CD4-positive, alpha-beta T cell (primary cell): ENCODE measurements around the gene SPRN. TPM values are rescaled to one million over a fixed set of nuclear protein-coding genes. Genes with fewer than 3 reads are reported as not detected.
A peak's percentile ranks its signal among the peaks of the same experiment; 100 is the strongest.

Experiments used
- ATAC-seq: fragments of 200-7000 bp; cut with Tn5 transposase; one replicate; pipeline ENCODE4 v1.10.0; 2022; ENCODE audit warnings: mild to moderate bottlenecking; ENCODE audit not compliant: poor library complexity
- CTCF ChIA-PET: fragments of 350-600 bp; sonication (Branson Sonifier 250); formaldehyde crosslinking; loops from one replicate; lab custom pipeline; 2021; ENCODE audit warnings: antibody characterized with exemption, inconsistent platforms; lab: Charles Lee
- POLR2A ChIA-PET: fragments of 350-600 bp; sonication (Branson Sonifier 250); formaldehyde crosslinking; loops from one replicate; lab custom pipeline; 2021; ENCODE audit warnings: antibody characterized with exemption, inconsistent platforms; lab: Charles Lee
- DNase-seq, 14 experiments: peaks; one replicate each; pipeline ENCODE4 v3.0.0-alpha.2; 2013 to 2020; ENCODE audit warnings: mixed read lengths in 2 of 14
- H3K27ac ChIP-seq, 2 donors: one replicate each; pipeline versions ENCODE4 v1.5.1 to v1.7.0; 2013; ENCODE audit warnings: low read length in 2 of 2, low read depth in 1 of 2, mild to moderate bottlenecking in 1 of 2
- H3K27me3 ChIP-seq, 2 experiments: 1 replicate in 1 of 2; 2 replicates in 1 of 2; pipeline versions ENCODE4 v1.6.1 to v1.7.0; 2013; ENCODE audit warnings: low read length in 2 of 2, control low read depth in 1 of 2, mild to moderate bottlenecking in 1 of 2, moderate library complexity in 1 of 2; ENCODE audit not compliant: insufficient read depth in 2 of 2, control insufficient read depth in 1 of 2
- H3K36me3 ChIP-seq: one replicate; pipeline ENCODE4 v1.6.1; 2013; ENCODE audit warnings: low read length, control low read depth; ENCODE audit not compliant: insufficient read depth
- H3K4me1 ChIP-seq: one replicate; pipeline ENCODE4 v1.6.1; 2013; ENCODE audit warnings: low read length, control low read depth; ENCODE audit not compliant: insufficient read depth
- H3K4me3 ChIP-seq: one replicate; pipeline ENCODE4 v1.5.1; 2013; ENCODE audit warnings: mild to moderate bottlenecking, low read length, moderate library complexity
- H3K9me3 ChIP-seq, 2 experiments: 1 replicate in 1 of 2; 2 replicates in 1 of 2; pipeline versions ENCODE4 v1.6.1 to v1.7.0; 2013; ENCODE audit warnings: low read length in 2 of 2, mild to moderate bottlenecking in 2 of 2, control low read depth in 1 of 2, moderate library complexity in 1 of 2; ENCODE audit not compliant: control insufficient read depth in 1 of 2, insufficient read depth in 1 of 2
- H3K27ac Mint-ChIP-seq: one replicate; pipeline ENCODE4 v1.8.0; 2020; ENCODE audit warnings: mixed read lengths
- H3K27me3 Mint-ChIP-seq: one replicate; pipeline ENCODE4 v1.8.0; 2021; ENCODE audit warnings: mixed read lengths
- H3K36me3 Mint-ChIP-seq: one replicate; pipeline ENCODE4 v1.8.0; 2021; ENCODE audit warnings: low read depth, mixed read lengths
- H3K4me1 Mint-ChIP-seq: one replicate; pipeline ENCODE4 v1.8.0; 2021; ENCODE audit warnings: low read depth, mixed read lengths
- H3K4me3 Mint-ChIP-seq: one replicate; pipeline ENCODE4 v1.8.0; 2020; ENCODE audit warnings: mild to moderate bottlenecking, mixed read lengths
- H3K9me3 Mint-ChIP-seq: one replicate; pipeline ENCODE4 v1.8.0; 2020; ENCODE audit warnings: mixed read lengths
- intact Hi-C, 2 experiments: fragments of 100-400 bp; cut with DNase I in 1 of 2; cut with micrococcal nuclease in 1 of 2; formaldehyde crosslinking; loops; one replicate each; pipeline versions ENCODE4 v1.15.1 to v1.9.0; 2023 to 2025; cut with DNase I, micrococcal nuclease
- total RNA-seq, 174 experiments: library from RNA in 2 of 174; stranded (reverse) in 2 of 174; gene quantifications; one replicate each; pipeline ENCODE4 v1.2.3 and lab custom pipeline; 2021 to 2026
- TF ChIP-seq, protein P1 (sequence below): fragments of 200-600 bp; IDR thresholded peaks from one replicate; pipeline ENCODE4 v1.8.0; 2022; ENCODE audit warnings: antibody characterized with exemption, mild to moderate bottlenecking

SPRN gene
- total RNA-seq, 2 experiments from 2014 or later = not detected

DNA sequence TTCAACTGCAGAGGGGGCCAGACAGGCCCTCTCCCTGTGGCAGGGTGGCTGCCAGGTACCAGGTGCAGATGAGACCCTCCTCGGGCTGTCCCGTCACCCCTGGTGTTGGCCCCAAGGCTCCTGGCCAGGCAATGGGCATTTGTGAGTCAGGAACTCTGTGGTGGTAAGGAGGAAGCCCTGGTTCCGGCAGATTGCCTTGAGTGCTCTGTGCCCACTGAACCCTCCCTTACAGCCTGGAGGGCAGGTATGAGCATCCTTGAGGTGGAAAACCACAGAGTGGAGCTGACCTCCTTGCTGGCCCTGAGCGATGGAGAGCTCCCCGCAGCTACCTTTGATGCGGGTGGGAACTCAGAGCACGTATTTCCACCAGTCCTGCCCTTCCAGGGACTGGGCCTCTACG lies 43.4 kb downstream of the SPRN start:
- Histone ChIP-seq H3K36me3 (peaks cover 3% of the 10 kb centered on the region), H3K27ac (no peak overlapping the region), H3K4me3 (no peak overlapping the region), H3K9me3 (no peaks in the 10 kb centered on the region), H3K27me3 (no peaks in the 10 kb centered on the region), H3K4me1 (peaks cover 27% of the 10 kb centered on the region)
- intact Hi-C loops = loop anchor here in 1 of 2 experiments (1.0 kb wide), 1 partner anchor 11 kb away; no protein-coding TSS in a partner anchor
- Mint-ChIP-seq H3K4me3 (peak overlapping the region; percentile 73), H3K27ac (no peak overlapping the region), H3K4me1 (peaks cover 4% of the 10 kb centered on the region), H3K9me3 (no peaks in the 10 kb centered on the region), H3K36me3 (no peaks in the 10 kb centered on the region), H3K27me3 (no peaks in the 10 kb centered on the region)
- DNase-seq = peak in 1 of 14 experiments; percentile 24
- ChIA-PET CTCF (no interaction called here), POLR2A (no interaction called here)
- ATAC-seq = no peak
- TF ChIP-seq, protein P1, sequence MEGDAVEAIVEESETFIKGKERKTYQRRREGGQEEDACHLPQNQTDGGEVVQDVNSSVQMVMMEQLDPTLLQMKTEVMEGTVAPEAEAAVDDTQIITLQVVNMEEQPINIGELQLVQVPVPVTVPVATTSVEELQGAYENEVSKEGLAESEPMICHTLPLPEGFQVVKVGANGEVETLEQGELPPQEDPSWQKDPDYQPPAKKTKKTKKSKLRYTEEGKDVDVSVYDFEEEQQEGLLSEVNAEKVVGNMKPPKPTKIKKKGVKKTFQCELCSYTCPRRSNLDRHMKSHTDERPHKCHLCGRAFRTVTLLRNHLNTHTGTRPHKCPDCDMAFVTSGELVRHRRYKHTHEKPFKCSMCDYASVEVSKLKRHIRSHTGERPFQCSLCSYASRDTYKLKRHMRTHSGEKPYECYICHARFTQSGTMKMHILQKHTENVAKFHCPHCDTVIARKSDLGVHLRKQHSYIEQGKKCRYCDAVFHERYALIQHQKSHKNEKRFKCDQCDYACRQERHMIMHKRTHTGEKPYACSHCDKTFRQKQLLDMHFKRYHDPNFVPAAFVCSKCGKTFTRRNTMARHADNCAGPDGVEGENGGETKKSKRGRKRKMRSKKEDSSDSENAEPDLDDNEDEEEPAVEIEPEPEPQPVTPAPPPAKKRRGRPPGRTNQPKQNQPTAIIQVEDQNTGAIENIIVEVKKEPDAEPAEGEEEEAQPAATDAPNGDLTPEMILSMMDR = no peak

DNA sequence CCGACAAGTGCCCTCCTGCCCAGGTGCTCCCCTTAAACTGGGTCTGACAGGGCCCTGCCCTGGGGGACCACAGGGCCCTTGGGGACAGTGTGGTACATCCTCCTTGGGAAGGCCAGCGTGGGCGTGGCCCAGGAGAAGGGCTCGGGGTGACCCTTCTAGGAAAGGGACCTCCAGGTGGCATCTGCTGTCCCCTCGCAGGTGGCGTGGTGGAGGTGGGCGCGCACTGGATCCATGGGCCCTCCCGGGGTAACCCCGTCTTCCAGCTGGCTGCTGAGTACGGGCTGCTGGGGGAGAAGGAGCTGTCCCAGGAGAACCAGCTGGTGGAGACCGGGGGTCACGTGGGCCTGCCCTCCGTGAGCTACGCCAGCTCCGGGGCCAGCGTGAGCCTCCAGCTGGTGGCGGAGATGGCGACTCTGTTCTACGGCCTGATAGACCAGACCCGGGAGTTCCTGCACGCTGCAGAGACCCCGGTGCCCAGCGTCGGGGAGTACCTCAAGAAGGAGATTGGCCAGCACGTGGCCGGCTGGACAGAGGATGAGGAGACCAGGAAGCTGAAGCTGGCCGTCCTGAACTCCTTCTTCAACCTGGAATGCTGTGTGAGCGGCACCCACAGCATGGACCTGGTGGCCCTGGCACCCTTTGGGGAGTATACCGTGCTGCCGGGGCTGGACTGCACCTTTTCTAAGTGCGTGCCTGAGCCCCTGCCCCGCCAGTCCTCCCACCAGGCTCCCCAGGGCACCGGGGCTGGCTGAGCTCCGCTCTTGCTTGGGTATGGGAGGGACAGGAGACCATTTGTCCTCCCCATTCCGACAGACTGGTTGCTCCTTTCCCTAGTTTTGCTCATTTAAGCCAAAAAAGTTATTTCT lies 44.4 kb downstream of the SPRN start:
- Mint-ChIP-seq H3K9me3 (no peaks in the 10 kb centered on the region), H3K4me3 (peak overlapping the region; percentile 73), H3K4me1 (peaks cover 4% of the 10 kb centered on the region), H3K27me3 (no peaks in the 10 kb centered on the region), H3K36me3 (no peaks in the 10 kb centered on the region), H3K27ac (no peak overlapping the region)
- no peaks in the 10 kb centered on the region for H3K9me3 ChIP-seq
- DNase-seq (peak in 1 of 14 experiments; percentile 46), ATAC-seq (no peak)
- intact Hi-C loops = loop anchor here (2.0 to 5.0 kb wide), 3 partner anchors 51 to 1073 kb away; partner anchors contain the start of genes INPP5A (in 1 of the 2) and STK32C (in 1 of the 2)
- H3K4me3 ChIP-seq = peak overlapping the region; percentile 52
- TF ChIP-seq, protein P1 = no peak
- ChIA-PET POLR2A (interaction anchor here (3.5 kb wide), 1 partner anchor 10 kb away, joined by 19 read pairs; no protein-coding TSS in a partner anchor), CTCF (interaction anchor here (0.7 kb wide), 1 partner anchor 50 kb away, joined by 3 read pairs; no protein-coding TSS in a partner anchor)
- no peaks in the 10 kb centered on the region for H3K27me3 ChIP-seq
- H3K36me3 ChIP-seq = peaks cover 3% of the 10 kb centered on the region
- no peak overlapping the region for H3K27ac ChIP-seq
- H3K4me1 ChIP-seq = peaks cover 27% of the 10 kb centered on the region

DNA sequence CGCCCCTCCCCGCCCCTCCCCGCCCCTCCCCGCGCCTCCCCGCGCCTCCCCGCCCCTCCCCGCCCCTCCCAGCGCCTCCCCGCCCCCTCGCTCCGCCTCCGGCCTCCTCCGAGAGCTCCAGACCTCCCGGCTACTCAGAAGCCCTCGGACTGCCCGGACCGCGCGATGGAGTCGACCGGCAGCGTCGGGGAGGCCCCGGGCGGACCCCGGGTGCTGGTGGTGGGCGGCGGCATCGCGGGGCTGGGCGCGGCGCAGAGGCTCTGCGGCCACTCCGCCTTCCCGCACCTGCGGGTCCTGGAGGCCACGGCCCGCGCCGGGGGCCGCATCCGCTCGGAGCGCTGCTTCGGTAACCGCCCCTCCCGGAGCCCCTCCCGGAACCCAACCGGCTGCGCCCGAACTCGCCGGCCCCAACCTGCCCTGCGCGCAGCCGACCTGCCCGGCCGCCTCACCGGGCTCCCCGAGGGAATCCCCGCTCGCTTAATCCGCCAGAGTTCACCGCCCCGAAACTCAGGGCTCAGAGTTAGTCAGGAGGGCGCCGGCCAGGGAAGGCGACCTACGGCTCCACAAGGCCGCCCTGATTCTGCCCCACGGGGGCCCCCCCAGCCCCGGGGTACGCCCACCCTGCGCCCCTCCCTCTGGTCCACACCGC lies 45.1 kb downstream of the SPRN start, which contains the start of gene PAOX:
Gene PAOX (plus strand): TSS at position 111 of the 649 bp plus-strand sequence. CDS start 55 bp downstream, at position 166.
- DNase-seq (peak in 12 of 14 experiments; percentile 32 to 86 (median 48)), ATAC-seq (peak; percentile 49)
- Mint-ChIP-seq H3K4me1 (peaks cover 4% of the 10 kb centered on the region), H3K27ac (peak within 1 kb of the TSS; percentile 24), H3K36me3 (no peaks in the 10 kb centered on the region), H3K9me3 (no peaks in the 10 kb centered on the region), H3K4me3 (peak within 1 kb of the TSS; percentile 87), H3K27me3 (no peaks in the 10 kb centered on the region)
- H3K27me3 ChIP-seq = no peaks in the 10 kb centered on the region
- ChIA-PET CTCF (no interaction called here), POLR2A (interaction anchor here (1.6 to 3.5 kb wide), 4 partner anchors 9 to 43 kb away, joined by 6 to 19 read pairs (median 7); partner anchors contain the start of gene CALY)
- H3K4me3 ChIP-seq = peak within 1 kb of the TSS; percentile 93
- peaks cover 28% of the 10 kb centered on the region for H3K4me1 ChIP-seq
- H3K36me3 ChIP-seq = peaks cover 3% of the 10 kb centered on the region
- H3K9me3 ChIP-seq = no peaks in the 10 kb centered on the region
- intact Hi-C loops = loop anchor here (2.0 to 5.0 kb wide), 3 partner anchors 50 to 1072 kb away; partner anchors contain the start of genes INPP5A (in 1 of the 2) and STK32C (in 1 of the 2)
- TF ChIP-seq, protein P1 = no peak
- H3K27ac ChIP-seq = peak within 1 kb of the TSS in 1 of 2 donors; percentile 40
